ENCODE data around the gene ZBTB25.

The ZBTB25 gene

GRCh38 chr14:64475585-64476273 is 27.9 kb downstream of the ZBTB25 start:
- DNase-seq (ENCODE audit: low spot score) = no peak

- no peak for DNase-seq (ENCODE audit: low spot score)
Observed at GRCh38 chr14:64474698-64475097, 28.9 kb downstream of the ZBTB25 start.

- no peak for DNase-seq (ENCODE audit: low spot score)
Observed at GRCh38 chr14:64474041-64474440, 29.6 kb downstream of the ZBTB25 start.

DNA sequence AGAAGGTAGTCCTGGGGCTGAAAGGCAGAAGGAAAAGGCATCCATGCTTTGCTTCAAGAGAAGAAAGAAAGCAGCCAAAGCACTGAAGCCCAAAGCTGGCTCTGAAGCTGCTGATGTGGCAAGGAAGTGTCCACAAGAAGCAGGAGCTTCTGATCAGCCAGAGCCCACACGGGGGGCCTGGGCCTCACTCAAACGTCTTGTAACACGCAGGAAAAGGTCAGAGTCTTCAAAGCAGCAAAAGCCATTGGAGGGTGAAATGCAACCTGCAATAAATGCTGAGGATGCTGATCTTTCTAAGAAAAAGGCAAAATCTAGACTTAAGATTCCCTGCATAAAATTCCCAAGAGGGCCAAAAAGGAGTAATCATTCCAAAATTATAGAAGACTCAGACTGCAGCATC is 35.2 kb downstream of the ZBTB25 start:
- DNase-seq (ENCODE audit: low spot score) = no peak

- no peak for DNase-seq (ENCODE audit: low spot score)
Observed at GRCh38 chr14:64467566-64467965, 36.1 kb downstream of the ZBTB25 start.

GRCh38 chr14:64467101-64467500 is 36.5 kb downstream of the ZBTB25 start:
- no peak for DNase-seq (ENCODE audit: low spot score)

DNA sequence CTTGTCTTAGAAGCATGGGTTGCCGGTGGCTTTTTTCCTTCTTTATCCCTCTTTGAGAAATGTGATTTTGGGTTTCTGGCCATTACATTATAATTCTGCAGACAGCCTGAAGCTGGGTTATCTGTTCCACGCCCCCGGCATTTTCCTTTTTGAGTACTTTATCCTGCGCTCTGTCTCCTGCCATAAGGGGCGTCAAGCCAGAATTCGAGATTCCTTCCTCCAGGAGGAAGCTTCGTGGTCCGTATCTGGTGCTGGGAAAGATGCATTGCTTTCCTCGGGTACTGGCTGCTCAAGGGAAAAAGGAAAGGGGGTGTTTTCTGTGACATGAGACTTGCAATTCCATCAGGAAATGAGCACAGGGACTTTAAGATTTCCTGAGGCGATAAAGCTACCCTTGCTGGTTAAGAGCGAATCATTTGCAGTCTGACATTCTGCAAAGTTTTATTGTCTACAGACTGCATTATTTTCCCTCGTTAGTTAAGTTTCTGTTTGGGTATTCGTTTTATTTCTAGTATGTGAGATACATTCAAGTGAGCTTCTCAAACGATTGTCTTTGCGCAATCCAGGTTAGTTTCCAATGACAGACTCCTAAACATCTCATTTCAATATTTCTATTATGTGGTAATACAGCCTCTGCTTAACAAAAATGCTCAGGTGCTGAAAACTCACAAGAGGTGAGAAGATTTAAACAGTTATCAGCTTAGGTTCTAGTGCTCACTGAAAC is 37.6 kb downstream of the ZBTB25 start:
- DNase-seq (ENCODE audit: low spot score) = peak; percentile 68

DNA sequence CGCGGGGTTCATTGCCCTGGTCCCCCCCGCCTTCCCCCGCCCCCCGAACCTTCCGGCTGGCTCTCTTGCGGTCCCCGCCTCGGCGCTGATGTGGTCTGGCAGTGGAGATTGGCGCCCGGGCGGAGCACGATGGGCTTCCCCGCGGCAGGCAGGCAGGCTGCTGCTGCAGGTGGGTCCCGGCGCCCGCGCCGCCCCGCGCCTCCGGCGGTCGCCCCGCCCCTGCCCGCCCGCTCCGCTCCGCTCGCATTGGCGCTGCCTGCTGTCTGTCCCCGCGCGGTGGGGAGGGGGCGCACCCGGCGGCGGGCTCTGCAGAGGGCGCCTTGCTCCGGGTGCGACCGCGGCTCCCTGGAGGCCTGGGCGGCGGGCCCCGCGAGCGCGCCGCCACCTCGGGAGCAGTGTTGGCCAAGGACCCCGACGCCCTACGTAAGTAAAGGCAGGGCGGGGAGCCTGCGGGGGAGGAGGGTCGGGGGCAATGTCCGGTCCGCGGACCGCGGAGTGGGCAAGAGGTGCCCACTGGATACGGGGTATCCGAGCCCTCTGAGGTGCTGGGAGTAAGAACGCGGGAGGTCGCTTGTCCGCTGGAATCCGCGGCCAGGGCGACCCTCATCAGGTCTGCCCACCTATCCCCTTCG is 38.3 kb downstream of the ZBTB25 start, which contains the start of gene AKAP5:
TSS of gene AKAP5 (plus strand) at position 309 of the 632 bp plus-strand sequence. CDS start 2,896 bp downstream, outside the sequence.
- DNase-seq (ENCODE audit: low spot score) = peak; percentile 78

GRCh38 chr14:64464651-64465050 is 39.0 kb downstream of the ZBTB25 start:
- no peak for DNase-seq (ENCODE audit: low spot score)

DNA sequence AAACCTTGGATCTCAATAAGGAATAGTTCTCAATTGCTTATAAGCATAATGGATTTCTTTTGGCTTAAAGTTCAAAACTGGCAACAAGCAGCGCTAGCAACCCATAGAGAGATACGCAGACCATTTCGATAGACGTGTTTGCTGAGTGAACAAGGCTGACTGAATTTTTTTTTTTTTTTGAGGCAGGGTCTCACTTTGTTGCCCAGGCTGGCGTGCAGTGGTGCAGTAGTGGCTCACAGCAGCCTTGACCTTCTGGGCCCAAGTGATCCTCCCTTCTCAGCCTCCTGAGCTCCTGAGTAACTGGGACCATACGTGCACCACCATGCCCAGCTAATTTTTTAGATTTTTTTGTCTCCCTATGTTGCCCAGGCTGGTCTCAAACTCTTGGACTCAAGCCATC is 39.8 kb downstream of the ZBTB25 start:
- no peak for DNase-seq (ENCODE audit: low spot score)

GRCh38 chr14:64463195-64463594 is 40.4 kb downstream of the ZBTB25 start:
- no peak for DNase-seq (ENCODE audit: low spot score)

GRCh38 chr14:64461221-64461620 is 42.4 kb downstream of the ZBTB25 start:
- DNase-seq (ENCODE audit: low spot score) = no peak

GRCh38 chr14:64459405-64460136 is 44.1 kb downstream of the ZBTB25 start:
- DNase-seq (ENCODE audit: low spot score) = no peak

GRCh38 chr14:64454671-64455070 is 49.0 kb downstream of the ZBTB25 start:
- no peak for DNase-seq (ENCODE audit: low spot score)

GRCh38 chr14:64450255-64450654 is 53.4 kb downstream of the ZBTB25 start:
- DNase-seq (ENCODE audit: low spot score) = no peak

DNA sequence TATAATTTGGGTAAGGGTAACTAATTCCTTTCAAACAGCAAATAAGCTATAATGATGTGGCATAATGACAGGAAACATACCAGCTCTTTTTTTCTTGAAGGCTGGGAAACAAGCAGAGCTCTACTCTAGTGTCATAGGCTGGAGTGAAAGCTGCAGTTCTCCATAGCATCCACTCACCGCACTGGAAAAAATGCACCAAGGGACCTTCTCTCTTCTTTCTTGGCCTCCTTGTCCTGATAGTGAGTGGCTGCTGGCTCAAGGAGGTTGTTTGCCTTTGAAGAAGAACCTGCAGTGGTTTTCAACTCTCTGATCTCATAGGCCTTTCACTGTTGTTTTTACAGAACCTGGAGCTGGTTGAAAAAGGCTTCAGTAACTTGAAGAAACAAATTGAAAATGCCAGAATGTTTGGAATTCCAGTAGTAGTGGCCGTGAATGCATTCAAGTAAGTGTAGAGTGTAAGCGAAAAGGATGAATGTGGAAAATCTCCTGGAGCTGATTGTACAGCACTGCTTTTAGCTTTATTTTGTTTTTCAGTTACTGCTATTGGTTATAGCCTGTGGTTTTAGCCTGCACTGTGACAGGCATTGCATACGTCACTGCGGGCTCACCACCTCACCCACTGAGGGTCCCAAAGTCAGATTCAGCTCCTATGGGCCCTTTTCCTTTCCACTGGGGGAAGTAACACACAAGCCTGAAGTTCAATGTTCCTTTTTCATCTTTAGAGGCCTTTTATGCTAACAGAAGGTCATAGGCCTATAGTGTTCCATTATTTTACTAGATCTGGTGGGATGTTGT is 55.6 kb downstream of the ZBTB25 start:
- no peak for DNase-seq (ENCODE audit: low spot score)

GRCh38 chr14:64444984-64445845 is 58.4 kb downstream of the ZBTB25 start:
- DNase-seq (ENCODE audit: low spot score) = no peak

DNA sequence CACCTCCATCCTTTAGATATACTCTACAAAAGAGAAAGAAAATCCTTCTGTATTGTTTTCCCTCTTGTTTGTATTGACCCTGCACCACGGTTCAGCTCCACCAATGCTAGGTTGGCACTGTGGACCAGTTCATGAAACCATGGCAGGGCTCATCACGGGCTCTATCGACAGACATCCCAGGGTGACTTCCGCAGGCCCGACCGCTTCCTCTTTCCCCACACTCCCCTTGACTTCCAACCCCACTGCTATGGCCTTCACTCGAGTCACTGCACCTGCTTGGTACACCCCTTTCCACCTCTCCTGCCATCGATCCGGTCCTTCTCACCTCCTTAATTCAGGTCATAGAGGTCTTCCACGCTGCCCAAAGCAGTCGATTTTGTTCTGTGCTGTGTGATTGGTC is 59.5 kb downstream of the ZBTB25 start:
- no peak for DNase-seq (ENCODE audit: low spot score)

- no peak for DNase-seq (ENCODE audit: low spot score)
Observed at GRCh38 chr14:64442300-64442988, 61.2 kb downstream of the ZBTB25 start.

DNA sequence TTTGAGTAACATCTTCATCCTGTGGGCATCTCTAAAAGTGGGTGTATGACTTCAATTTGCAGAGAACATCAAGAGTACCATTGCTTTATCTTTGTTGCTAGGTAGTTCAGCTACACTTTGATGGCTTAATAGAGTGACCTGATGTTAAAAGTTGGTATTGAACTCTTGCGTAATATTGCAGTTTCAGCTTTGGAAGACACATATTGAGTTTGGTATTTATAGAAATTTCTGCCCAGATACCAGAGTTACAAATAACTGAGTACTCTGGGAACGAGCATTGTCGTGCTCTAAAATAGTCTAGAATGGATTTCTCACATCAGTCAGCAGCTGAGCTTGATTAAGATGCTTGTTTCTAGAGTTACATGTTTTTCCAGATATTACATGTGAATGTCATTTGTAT is 63.1 kb downstream of the ZBTB25 start:
- no peak for DNase-seq (ENCODE audit: low spot score)

Data from left forelimb (tissue), 1 donor.